Amniotic stem cell (primary cell): ENCODE results near the gene ATF7IP.

Experiments
- DNase-seq: peaks from one replicate; lab custom pipeline; 2025; lab: John Stamatoyannopoulos, UW

Gene ATF7IP

DNA sequence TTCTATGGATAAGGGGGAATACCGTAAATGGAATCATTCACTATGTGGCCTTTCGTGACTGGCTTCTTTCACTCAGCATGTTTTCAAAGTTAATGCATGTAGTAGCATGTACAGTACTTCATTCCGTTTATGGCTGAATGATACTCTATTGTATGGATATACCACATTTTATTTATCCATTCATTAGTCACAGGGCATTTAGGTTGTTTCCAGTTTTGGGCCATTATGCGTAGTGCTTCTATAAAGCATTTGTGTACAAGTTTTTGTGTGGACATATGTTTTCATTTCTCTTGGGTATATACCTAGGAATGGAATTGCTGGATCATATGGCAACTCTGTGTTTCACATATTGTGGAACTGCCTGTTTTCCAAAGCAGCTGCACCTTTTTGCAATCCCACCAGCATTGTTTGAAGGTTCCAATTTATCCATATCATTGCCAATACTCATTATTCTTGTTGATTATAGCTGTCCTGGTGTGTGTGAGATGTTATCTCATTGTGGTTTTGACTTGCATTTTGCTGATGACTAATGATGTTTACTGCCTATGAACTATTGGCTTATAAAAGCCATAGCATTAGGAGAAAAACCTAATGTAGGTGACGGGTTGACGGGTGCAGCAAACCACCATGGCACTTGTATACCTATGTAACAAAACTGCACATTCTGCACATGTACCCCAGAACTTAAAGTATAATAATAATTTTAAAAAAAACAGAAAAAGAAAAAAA lies 45.5 kb downstream of the ATF7IP start:
- no peak for DNase-seq

DNA sequence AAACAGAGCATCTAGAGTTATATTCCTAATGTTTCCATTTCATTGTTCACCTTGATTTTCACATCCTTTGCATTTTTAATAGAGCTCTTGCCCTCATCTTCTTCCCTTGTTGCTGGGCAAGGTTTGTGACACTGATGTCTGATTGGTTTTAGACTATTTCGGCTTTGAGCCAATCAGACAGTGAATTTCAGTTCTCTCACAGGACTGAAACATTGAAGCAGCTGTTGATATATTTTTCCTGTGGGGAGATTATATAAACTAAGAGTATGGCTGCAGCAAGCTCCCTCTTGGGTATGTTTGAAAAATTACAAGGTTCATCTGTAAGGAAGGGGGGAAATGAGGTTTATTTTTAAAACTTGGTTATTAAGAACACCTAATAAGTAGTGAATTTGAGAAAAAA lies 51.2 kb downstream of the ATF7IP start:
- peak; percentile 36 for DNase-seq

- peak; percentile 12 for DNase-seq
These were observed 52.2 kb downstream of the ATF7IP start for GRCh38 chr12:14417715-14418114.

DNA sequence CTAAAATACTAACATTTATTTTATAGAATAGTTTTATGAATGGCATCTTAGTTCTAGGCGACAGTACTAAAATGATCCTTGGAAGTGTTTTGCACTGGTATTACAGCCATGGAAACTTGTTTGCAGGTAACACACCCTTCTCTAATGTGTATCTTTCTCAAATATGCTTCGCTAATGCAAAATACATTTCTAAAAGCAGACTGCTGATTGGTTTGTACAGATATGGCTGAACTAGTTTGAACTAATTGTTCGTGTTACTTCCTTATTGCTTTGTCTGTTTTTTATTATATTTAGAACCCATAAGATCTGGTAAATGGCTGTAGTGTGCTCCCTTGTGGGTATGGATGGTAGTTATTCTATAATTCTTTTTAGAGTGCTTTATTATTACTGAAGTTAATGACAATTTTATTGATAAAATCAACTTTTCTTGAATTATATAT lies 53.0 kb downstream of the ATF7IP start:
- no peak for DNase-seq

DNA sequence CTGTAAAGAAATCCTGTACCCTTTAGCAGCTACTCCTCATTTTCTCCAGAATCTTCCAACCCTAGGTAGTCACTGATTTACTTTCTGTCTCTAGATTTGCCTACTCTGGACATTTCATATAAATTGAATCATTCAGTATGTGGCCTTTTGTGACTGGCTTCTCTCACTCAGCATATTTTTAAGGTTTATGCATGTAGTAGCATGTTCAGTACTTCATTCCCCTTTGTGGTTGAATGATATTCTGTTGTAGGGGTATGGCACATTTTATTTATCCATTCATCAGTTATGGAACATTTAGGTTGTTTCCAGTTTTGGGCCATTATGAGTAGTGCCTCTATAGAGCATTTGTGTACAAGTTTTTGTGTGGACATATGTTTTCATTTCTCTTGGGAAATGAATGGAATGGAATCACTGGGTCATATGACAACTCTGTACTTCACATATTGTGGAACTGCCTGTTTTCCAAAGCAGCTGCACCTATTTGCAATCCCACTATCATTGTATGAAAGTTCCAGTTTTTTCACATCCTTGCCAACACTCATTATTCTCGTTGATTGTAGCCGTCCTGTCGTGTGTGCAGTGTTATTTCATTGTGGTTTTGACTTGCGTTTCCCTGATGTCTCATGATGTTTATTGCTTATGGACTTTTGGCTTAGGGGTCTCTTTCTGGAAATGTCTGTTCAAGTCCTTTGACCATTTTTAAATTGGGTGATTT lies 57.2 kb downstream of the ATF7IP start:
- no peak for DNase-seq

DNA sequence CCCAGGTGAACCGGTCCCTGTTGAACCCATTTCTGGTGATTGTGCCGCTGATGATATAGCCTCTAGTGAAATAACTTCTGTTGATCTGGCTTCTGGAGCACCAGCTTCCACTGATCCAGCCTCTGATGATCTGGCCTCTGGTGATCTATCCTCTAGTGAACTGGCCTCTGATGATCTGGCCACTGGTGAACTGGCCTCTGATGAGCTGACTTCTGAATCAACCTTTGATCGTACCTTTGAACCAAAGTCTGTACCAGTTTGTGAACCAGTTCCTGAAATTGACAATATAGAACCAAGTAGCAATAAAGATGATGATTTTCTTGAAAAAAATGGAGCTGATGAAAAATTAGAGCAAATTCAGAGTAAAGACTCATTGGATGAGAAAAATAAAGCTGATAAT lies 59.1 kb downstream of the ATF7IP start:
- no peak for DNase-seq

GRCh38 chr12:14426792-14427191 lies 61.3 kb downstream of the ATF7IP start:
- DNase-seq, result no peak

- DNase-seq, result no peak
These were observed 62.4 kb downstream of the ATF7IP start for GRCh38 chr12:14427929-14428328.

GRCh38 chr12:14430394-14430986 lies 65.0 kb downstream of the ATF7IP start:
- no peak for DNase-seq

- no peak for DNase-seq
These were observed 66.5 kb downstream of the ATF7IP start for GRCh38 chr12:14431975-14432374.

DNA sequence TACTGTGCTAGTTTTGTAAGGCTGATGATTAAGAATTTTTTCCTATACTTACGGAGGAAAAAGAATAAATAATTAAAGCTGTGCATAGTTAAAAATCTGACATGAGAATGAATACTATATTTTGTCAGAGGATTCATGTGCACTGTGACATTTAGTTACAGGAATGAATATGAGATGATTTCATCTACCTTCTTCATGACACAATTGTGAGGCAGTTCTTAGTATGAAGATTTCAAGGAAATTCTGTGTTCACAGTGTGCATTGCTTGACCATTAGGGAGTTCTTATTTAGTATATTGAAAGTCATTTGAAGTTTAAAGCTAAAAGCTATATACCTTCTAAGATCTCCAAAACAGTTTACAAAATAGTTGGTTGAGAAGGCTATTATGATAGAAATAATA lies 70.1 kb downstream of the ATF7IP start:
- no peak for DNase-seq

GRCh38 chr12:14442221-14442881 lies 76.9 kb downstream of the ATF7IP start:
- no peak for DNase-seq

DNA sequence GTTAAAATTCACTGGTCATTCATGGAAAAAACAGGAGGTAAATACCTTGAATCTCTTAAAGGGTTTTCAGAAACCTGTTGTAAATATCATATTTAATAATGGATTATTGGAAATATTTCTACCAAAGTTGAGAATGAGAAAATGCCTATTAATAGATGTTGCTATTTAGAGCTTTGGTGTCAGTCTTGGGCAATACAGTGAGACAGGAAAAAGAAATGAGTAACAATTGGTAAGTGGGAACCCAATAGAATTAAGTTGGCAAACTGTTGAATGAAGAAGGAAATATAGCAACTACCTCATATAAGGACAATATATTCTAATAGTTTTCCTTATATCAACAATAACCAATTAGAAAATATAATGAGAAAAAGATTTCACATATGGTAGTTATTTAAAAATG lies 78.0 kb downstream of the ATF7IP start:
- no peak for DNase-seq

- DNase-seq, result no peak
These were observed 85.0 kb downstream of the ATF7IP start for GRCh38 chr12:14450479-14450878.

GRCh38 chr12:14452336-14452735 lies 86.9 kb downstream of the ATF7IP start:
- DNase-seq, result no peak

GRCh38 chr12:14452865-14453264 lies 87.4 kb downstream of the ATF7IP start:
- DNase-seq, result no peak

DNA sequence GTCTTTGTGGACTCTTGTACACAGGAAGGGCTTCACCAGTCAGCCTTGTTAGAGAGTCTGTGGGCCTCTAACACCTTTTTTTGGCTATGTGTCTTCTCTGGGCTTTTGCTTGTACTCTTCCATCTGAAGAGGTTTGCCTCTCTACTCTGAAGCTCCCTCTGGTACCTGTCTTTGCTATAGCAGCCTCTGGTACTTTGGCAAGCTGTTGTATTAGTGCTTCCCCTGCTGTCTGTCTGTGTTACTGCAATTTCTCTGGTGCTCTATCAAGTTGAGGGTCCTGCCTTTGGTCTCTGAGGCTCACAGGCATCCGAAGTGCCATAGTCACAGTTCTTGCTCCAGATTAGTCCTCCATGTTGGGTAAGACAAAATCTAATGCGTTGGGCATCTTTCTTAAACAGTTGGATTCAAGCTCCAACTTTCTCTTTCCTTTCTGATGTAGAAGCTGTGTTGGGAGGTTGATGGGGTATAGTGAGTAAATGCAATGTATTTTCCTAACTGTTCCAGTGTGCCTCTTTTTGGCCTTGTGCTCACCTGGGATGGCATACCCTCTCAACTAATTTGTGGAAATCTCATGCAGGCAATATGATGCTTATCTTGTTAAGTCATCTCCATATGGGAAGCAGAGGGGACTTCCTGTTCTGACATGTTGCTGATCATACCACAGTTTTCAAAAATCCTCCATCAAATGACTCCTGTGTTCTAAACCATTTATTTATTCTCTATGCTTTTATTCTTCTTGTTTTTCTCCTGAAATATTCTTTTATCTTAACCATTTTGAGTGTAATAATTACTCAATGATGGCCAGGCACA lies 88.8 kb downstream of the ATF7IP start:
- no peak for DNase-seq

DNA sequence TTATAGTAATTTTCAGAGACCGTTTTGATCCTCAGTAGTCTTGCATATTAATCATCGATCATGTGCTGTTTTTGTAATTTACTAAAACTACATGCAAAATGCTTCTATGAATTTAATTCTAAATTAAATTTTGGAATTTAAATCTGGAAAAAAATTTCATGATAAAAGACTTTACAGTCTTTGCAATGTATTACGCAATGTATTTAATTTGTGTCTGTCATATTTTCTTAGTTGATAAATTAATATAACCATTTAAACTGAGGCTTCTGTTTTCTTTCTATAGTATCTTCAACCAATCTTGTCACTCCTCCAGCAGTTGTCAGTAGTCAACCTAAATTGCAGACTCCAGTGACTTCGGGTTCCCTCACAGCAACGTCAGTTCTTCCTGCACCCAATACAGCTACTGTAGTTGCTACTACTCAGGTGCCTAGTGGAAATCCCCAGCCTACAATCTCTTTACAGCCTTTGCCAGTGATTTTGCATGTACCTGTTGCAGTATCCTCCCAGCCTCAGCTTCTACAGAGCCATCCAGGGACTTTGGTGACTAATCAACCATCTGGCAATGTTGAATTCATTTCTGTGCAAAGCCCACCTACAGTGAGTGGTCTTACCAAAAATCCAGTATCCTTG lies 94.8 kb downstream of the ATF7IP start:
- DNase-seq, result no peak

- no peak for DNase-seq
These were observed 106.0 kb downstream of the ATF7IP start for GRCh38 chr12:14471497-14471896.

DNA sequence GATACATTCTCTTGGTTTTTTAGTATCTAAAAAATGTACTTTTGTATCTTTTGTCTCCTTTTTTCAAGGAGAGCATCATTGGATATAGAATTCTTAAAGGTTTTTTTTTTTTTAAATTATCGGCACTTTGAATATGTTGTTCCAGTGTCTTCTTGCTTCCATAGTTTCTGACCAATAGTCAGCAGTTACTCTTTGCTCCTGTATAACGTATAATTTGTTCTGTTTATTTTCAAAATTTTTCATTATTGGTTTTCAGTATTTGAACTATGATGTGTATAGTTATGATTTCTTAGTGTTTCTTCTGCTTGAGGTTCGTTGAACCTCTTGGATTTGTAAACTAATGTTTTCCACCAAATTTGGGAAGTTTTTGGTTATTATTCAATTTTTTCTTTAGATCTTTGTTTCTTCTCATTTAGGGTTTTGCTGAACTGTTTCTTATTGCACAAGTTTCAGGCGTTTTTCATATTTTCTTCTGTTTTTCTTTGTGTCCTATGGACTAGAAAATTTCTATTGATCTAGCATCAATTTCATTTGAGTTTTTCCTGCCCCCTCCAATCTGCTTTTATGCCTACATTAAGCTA lies 108.3 kb downstream of the ATF7IP start:
- DNase-seq, result no peak

DNA sequence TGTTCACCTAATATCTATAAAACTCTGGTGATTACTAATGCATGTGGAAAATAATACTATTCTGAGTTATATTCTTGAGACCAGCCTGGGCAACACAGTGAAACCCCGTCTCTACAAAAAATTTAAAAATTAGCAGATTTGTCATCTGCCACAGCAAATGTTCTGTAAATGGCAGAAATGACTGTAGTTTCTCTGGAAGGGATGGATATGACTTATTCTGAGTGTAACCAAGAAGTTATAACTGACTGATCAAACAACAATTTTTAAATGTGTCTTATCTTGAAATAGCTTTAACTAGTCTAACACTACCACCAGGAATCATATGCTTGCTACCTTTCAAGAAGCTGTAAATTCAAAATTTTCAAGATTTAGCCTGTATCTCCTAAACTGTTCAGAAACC lies 113.5 kb downstream of the ATF7IP start:
- DNase-seq, result no peak
